Upper lobe of left lung (tissue), 6 donors: Measurements from ENCODE around the gene AMPD3. TPM values are rescaled to one million over a fixed set of nuclear protein-coding genes. Genes with fewer than 3 reads are reported as not detected.

Source experiments
- ATAC-seq, 2 donors: fragments of 200-7000 bp; cut with Tn5 transposase; one replicate each; pipeline ENCODE4 v1.9.1; 2022; ENCODE audit warnings: mild to moderate bottlenecking in 2 of 2, moderate library complexity in 2 of 2; ENCODE audit not compliant: low FRiP score in 2 of 2
- DNase-seq, 2 donors: peaks; one replicate each; pipeline ENCODE4 v3.0.0-alpha.2; 2019 to 2020
- H3K27ac ChIP-seq, 4 donors: fragments of 200-600 bp; sonication (generic); one replicate each; pipeline ENCODE4 v1.5.1; 2016 to 2019
- H3K27me3 ChIP-seq, 4 donors: fragments of 200-600 bp; sonication (generic); one replicate each; pipeline ENCODE4 v1.5.1; 2017 to 2019
- H3K36me3 ChIP-seq, 4 donors: fragments of 200-600 bp; sonication (generic); one replicate each; pipeline ENCODE4 v1.5.1; 2016 to 2019
- H3K4me1 ChIP-seq, 4 donors: fragments of 200-600 bp; sonication (generic); one replicate each; pipeline ENCODE4 v1.5.1; 2018 to 2019
- H3K4me3 ChIP-seq, 4 donors: fragments of 200-600 bp; sonication (generic); one replicate each; pipeline ENCODE4 v1.5.1; 2017 to 2019; ENCODE audit warnings: mild to moderate bottlenecking in 2 of 4, moderate library complexity in 1 of 4
- H3K9me3 ChIP-seq, 4 donors: fragments of 200-600 bp; sonication (generic); one replicate each; pipeline ENCODE4 v1.5.1; 2018 to 2019
- CTCF ChIP-seq, 6 experiments: fragments of 450-650 bp in 4 of 6; fragments of 200-600 bp in 2 of 6; sonication (generic) in 2 of 6; IDR thresholded peaks; one replicate each; pipeline ENCODE4 v1.5.1; 2016 to 2019; ENCODE audit warnings: antibody characterized with exemption in 6 of 6
- EP300 ChIP-seq, 4 donors: sonication (generic); formaldehyde crosslinking; IDR thresholded peaks; one replicate each; pipeline ENCODE4 v1.5.1; 2017; ENCODE audit warnings: antibody characterized with exemption in 4 of 4, control low read depth in 2 of 4
- POLR2A ChIP-seq, 4 donors: fragments of 450-650 bp; IDR thresholded peaks; one replicate each; pipeline ENCODE4 v1.5.1; 2016 to 2017; ENCODE audit warnings: antibody characterized with exemption in 4 of 4, mild to moderate bottlenecking in 2 of 4
- POLR2AphosphoS5 ChIP-seq, 2 donors: sonication (generic); formaldehyde crosslinking; IDR thresholded peaks; one replicate each; pipeline ENCODE4 v1.5.1; 2017; ENCODE audit warnings: antibody characterized with exemption in 2 of 2
- WGBS, 2 donors: methylation state at CpG; one replicate each; pipeline ENCODE4 v1.1.5; 2017 to 2018; 5-methylcytosine and 5-hydroxymethylcytosine counted together
- total RNA-seq, 6 donors: library from RNA; depleted of rRNA in 4 of 6; stranded (reverse); fragments of >200 nt in 4 of 6; gene quantifications; one replicate each; pipeline versions ENCODE4 v1.1.0 to v1.2.1, GENCODE V29; 2016 to 2021
- donor health status: DM: no; HTN: no; CAD: no; lungs with moderate emphysema.
- donor health status: DM: no; HTN: yes; CAD: no; lungs with severe emphysema.

AMPD3 gene
- total RNA-seq, 6 donors from 2014 or later = 5.4 to 49.2 (median 9.3) TPM

GRCh38 chr11:10543782-10544181, 88.7 kb downstream of the AMPD3 start:
- TF ChIP-seq POLR2A (IDR thresholded peaks at IDR 0.05) = no peak
- TF ChIP-seq POLR2AphosphoS5 (IDR thresholded peaks at IDR 0.05) = no peak
- no peak for TF ChIP-seq CTCF (IDR thresholded peaks at IDR 0.05)
- TF ChIP-seq EP300 (IDR thresholded peaks at IDR 0.05) = no peak
- 94 to 98% methylated on average over 12 to 14 of the region's 14 CpGs for WGBS, 2 donors
- Histone ChIP-seq H3K36me3 (no peaks in the 10 kb centered on the region), H3K4me1 (peaks cover 7 to 14% (median 10%) of the 10 kb centered on the region in 4 donors), H3K27ac (no peak overlapping the region), H3K4me3 (no peak overlapping the region), H3K9me3 (no peaks in the 10 kb centered on the region), H3K27me3 (no peaks in the 10 kb centered on the region)
- ATAC-seq = no peak
- DNase-seq = peak in 1 of 2 donors; percentile 74

GRCh38 chr11:10544491-10545465, 89.7 kb downstream of the AMPD3 start:
- DNase-seq (peak in 1 of 2 donors; percentile 31), ATAC-seq (no peak)
- H3K27me3 ChIP-seq = no peaks in the 10 kb centered on the region
- peaks cover 2 to 6% (median 4%) of the 10 kb centered on the region in 4 donors for H3K4me1 ChIP-seq
- no peaks in the 10 kb centered on the region for H3K36me3 ChIP-seq
- no peaks in the 10 kb centered on the region for H3K9me3 ChIP-seq
- TF ChIP-seq POLR2A (IDR thresholded peaks at IDR 0.05) (no peak), CTCF (IDR thresholded peaks at IDR 0.05) (no peak), POLR2AphosphoS5 (IDR thresholded peaks at IDR 0.05) (no peak), EP300 (IDR thresholded peaks at IDR 0.05) (no peak)
- no peak overlapping the region for H3K27ac ChIP-seq
- 84 to 92% methylated on average over 3 to 5 of the region's 7 CpGs for WGBS, 2 donors
- H3K4me3 ChIP-seq = no peak overlapping the region

- Histone ChIP-seq H3K27me3 (no peaks in the 10 kb centered on the region), H3K9me3 (peaks cover 0 to 4% (median 0%) of the 10 kb centered on the region in 4 donors), H3K4me1 (no peaks in the 10 kb centered on the region), H3K36me3 (no peaks in the 10 kb centered on the region), H3K4me3 (no peak overlapping the region), H3K27ac (no peak overlapping the region)
- 80% methylated on average over 3 of the region's 3 CpGs for WGBS, 2 donors
- DNase-seq = no peak
- TF ChIP-seq EP300 (IDR thresholded peaks at IDR 0.05) (no peak), POLR2A (IDR thresholded peaks at IDR 0.05) (no peak), CTCF (IDR thresholded peaks at IDR 0.05) (no peak), POLR2AphosphoS5 (IDR thresholded peaks at IDR 0.05) (no peak)
- no peak for ATAC-seq
Measured at GRCh38 chr11:10550503-10551289, 95.6 kb downstream of the AMPD3 start.

GRCh38 chr11:10551290-10551592, 96.2 kb downstream of the AMPD3 start:
- no peak for ATAC-seq
- Histone ChIP-seq H3K4me3 (no peak overlapping the region), H3K27ac (no peak overlapping the region), H3K27me3 (no peaks in the 10 kb centered on the region), H3K9me3 (peaks cover 0 to 4% (median 0%) of the 10 kb centered on the region in 4 donors), H3K4me1 (no peaks in the 10 kb centered on the region), H3K36me3 (no peaks in the 10 kb centered on the region)
- 67 to 85% methylated on average over 4 of the region's 4 CpGs for WGBS, 2 donors
- no peak for TF ChIP-seq EP300 (IDR thresholded peaks at IDR 0.05)
- no peak for TF ChIP-seq POLR2AphosphoS5 (IDR thresholded peaks at IDR 0.05)
- no peak for TF ChIP-seq POLR2A (IDR thresholded peaks at IDR 0.05)
- TF ChIP-seq CTCF (IDR thresholded peaks at IDR 0.05) = no peak
- DNase-seq = no peak
